SW 1271 (cell line): ENCODE data around the gene KPNA1.
A peak's percentile ranks its signal among the peaks of the same experiment; 100 is the strongest.

ENCODE experiments used
- DNase-seq, 2 experiments: peaks; one replicate each; lab custom pipeline; 2025; lab: John Stamatoyannopoulos, UW

KPNA1 gene

GRCh38 chr3:122514123-122515019 is at the start of gene KPNA1:
TSS of gene KPNA1 (minus strand) at chr3:122514939. CDS start at chr3:122496565, 18,374 bp downstream.
- peak; percentile 41 to 82 for DNase-seq

GRCh38 chr3:122564155-122564912 is 49.6 kb upstream of the KPNA1 start, which contains the start of the genes DTX3L and PARP9:
TSS of gene DTX3L (plus strand) at chr3:122564338. CDS start at chr3:122564427, 89 bp downstream.
TSS of gene PARP9 (minus strand) at chr3:122564300. CDS start at chr3:122559620, 4,680 bp downstream.
- DNase-seq = peak; percentile 37 to 71

GRCh38 chr3:122563717-122564025 is 48.9 kb upstream of the KPNA1 start:
- DNase-seq = no peak

DNA sequence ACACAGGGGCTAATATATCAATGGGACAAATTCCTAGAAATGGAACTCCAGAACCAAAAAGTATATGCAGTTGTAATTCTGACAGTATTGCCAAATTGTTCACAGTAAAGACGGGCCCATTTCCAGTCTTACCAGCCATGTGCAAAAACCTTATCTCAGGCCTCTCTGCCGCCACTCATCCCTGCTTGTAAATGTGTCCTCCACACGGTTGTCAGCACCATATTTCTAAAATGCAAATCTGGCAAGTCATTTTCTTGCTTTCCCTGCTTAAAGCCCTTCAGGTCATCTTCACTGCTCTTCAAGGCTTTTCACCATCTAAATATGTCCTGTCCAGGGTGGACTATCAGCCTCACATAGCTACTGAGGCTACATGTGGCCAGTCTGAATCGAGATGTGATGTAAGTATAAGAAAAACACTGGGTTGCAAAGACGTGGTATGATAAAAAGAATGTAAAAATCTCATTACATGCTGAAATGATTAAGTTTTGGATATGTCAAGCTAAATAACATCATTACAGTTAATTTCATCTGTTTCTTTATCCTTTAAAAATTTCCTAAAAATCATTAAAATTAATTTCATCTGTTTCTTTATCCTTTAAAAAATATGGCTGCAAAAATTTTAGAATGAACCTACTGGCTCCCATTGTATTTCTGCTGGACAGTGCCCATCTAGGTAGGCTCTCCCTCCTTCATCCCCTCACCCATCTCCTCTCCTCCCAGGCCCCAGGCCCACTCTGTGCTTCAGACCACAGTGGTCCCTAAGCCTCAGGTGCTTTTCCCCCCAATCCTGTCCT is 48.4 kb upstream of the KPNA1 start:
- DNase-seq = no peak

DNA sequence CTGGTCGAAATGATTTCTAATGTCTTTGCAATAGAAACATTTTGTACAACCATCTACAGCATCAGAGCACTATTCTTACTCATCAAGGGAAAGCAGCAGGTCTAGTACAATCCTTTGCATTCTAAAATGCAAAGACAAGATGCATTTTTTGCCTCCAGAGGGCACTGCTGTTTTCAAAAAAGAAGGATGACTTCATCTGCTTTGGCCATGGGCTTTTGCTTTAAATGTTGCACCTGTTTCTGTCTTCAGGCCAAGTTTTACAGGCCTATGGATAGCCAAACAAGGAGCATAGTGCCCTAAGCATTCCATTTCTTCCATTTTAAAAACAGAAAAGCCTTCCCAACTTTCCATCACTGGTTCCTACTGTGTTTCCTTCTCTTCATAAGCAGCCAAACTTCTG is 45.9 kb upstream of the KPNA1 start:
- DNase-seq = peak; percentile 32 to 55

- no peak for DNase-seq
These were observed 45.2 kb upstream of the KPNA1 start for GRCh38 chr3:122559906-122560305.

DNA sequence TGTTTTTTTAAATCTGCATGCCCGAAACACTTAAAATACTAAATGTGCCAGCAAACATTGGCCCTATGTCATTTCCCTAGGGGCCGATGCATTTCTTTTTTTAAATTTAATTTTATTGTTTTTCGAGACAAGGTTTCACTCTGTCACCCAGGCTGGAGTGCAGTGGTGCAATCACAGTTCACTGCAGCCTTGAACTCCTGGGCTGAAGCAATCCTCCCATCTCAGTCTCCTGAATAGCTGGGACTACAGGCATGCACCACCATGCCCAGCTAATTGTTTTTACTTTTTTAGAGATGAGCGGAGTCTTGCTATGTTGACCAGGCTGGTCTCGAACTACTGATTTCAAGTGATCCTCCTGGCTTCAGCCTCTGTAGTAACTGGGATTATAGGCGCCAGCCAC is 43.9 kb upstream of the KPNA1 start:
- no peak for DNase-seq

- no peak for DNase-seq
These were observed 42.6 kb upstream of the KPNA1 start for GRCh38 chr3:122557356-122557755.

- no peak for DNase-seq
These were observed 40.7 kb upstream of the KPNA1 start for GRCh38 chr3:122555275-122556071.

- no peak for DNase-seq
These were observed 38.4 kb upstream of the KPNA1 start for GRCh38 chr3:122553171-122553570.

GRCh38 chr3:122548619-122549018 is 33.9 kb upstream of the KPNA1 start:
- no peak for DNase-seq

DNA sequence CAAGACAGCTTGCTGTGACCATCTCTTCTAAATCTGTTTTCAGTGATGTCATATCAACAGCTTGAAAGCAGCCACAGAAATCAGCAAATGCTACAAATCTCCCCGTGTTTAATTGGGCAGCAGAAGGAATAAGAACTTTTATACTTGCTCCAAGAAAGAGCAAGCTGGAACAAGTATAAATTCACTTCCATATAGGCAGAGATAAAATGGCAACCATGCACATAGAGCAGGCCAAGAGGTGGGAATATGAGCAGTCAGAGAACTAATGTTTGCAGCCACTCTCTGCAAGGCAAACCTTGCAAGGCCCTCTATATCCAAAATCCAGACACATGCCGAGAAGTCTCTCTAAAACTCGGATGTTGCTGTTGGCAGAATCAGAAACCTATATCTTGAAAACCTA is 33.3 kb upstream of the KPNA1 start:
- DNase-seq = no peak

- DNase-seq = no peak
These were observed 31.4 kb upstream of the KPNA1 start for GRCh38 chr3:122546151-122546550.

GRCh38 chr3:122538956-122539490 is 24.3 kb upstream of the KPNA1 start:
- DNase-seq = no peak

- DNase-seq = no peak
These were observed 21.9 kb upstream of the KPNA1 start for GRCh38 chr3:122536632-122537001.

- no peak for DNase-seq
These were observed 21.4 kb upstream of the KPNA1 start for GRCh38 chr3:122535964-122536631.

DNA sequence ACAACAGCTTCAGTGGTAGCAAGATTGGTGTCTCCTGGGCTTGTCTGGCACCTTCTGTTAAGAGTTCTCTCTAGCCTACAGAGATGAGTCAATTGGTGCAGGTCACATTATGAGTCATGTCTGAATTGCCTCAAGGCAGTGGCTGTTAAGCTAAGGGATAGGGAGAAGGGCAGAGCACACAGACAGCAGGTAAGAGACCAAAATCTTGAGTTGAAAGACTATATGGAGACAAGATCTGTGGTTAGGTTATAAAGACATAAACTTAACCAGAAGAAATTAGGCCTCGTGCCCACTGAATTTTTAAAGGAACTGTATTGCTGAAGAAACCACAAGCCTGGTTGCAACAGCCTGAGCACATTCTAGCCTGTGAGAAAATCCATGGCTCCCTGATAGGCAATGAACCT is 19.2 kb upstream of the KPNA1 start:
- DNase-seq = peak; percentile 34 to 75

DNA sequence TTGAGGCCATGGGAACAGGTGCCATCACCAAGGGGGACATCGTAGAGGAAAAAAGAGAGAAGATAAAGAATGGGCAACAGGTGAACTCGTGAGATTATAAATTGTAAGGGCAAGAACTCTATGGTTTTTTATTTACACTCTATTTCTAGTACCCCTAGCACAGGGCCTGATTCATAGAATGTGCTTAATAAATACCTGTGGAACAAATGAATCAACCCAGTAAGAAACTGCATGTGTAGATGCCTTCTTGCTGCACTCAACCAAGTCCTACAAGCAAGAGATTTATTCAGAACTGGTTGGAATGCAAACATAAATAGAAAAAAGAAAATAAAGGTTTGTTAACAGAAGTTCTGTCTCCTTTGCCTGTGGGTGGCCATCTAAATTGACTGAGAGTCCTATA is 18.7 kb upstream of the KPNA1 start:
- DNase-seq = no peak

- DNase-seq = no peak
These were observed 15.4 kb upstream of the KPNA1 start for GRCh38 chr3:122530164-122530563.

GRCh38 chr3:122523317-122523716 is 8.6 kb upstream of the KPNA1 start:
- no peak for DNase-seq

GRCh38 chr3:122520861-122521260 is 6.1 kb upstream of the KPNA1 start:
- no peak for DNase-seq
